Activated CD8-positive, alpha-beta memory T cell treated with anti-CD3 and anti-CD28 coated beads for 36 hours (primary cell): ENCODE results near the gene KLHL15. TPM values are rescaled to one million over a fixed set of nuclear protein-coding genes. Genes with fewer than 3 reads are reported as not detected.
"Not testable (repeated sequence)": the region's sequence is repeated elsewhere in the genome, so short reads cannot be mapped to it uniquely, and the experiment has no call there.

Experiments used
- CTCF ChIA-PET: fragments of 350-600 bp; sonication (Branson Sonifier 250); formaldehyde crosslinking; loops from one replicate; lab custom pipeline; 2021; ENCODE audit warnings: antibody characterized with exemption; lab: Charles Lee
- POLR2A ChIA-PET: fragments of 350-600 bp; sonication (Branson Sonifier 250); formaldehyde crosslinking; loops from one replicate; lab custom pipeline; 2021; ENCODE audit warnings: antibody characterized with exemption; lab: Charles Lee
- total RNA-seq, 2 experiments: library from RNA; stranded (reverse); gene quantifications; one replicate each; pipeline ENCODE4 v1.2.3, GENCODE V29; 2021

Gene KLHL15
- total RNA-seq, 2 experiments from 2014 or later: 8.4 to 8.9 TPM

DNA sequence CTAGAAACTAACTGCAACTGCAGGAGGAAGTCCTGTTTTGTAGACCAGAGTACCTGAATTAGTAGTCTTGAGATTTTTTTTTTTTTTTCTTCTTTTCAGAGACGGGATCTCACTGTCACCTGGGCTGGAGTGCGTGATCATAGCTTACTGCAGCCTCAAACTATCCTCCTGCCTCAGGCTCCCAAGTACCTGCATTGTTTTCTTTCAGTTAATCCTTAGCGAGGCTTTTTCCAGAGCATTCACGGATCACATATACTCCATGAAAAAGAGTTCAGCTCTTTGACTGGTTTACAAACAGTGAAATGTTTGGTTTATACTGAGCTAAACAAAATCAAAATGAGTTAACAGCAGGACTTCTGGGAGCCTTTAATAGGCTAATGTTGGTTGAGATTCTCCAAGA is 45.8 kb downstream of the KLHL15 start:
- CTCF ChIA-PET: no interaction called here
- POLR2A ChIA-PET: interaction anchor here (0.5 kb wide), 1 partner anchor 25 kb away, joined by 5 read pairs; no protein-coding TSS in a partner anchor

DNA sequence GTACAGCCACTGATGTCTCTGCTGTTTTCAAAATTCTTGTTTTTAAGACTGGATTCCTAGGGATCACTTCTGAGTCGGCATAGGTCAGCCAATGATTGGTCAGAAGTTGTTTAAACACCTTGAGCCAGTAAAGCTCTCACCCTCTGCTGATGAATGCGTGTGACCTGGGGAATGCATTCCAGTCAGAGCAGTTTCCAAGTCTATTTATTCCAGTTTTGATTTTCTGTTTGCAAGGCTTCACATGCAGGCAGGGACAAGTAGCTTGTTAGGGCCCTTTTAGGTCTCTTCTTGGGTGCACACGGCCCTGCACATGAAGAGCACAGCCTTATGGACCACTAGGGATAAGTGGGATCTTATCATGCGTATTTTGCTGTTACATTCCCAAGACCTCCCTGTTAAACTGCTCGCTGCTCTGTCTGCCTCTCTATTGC is 47.0 kb downstream of the KLHL15 start:
- CTCF ChIA-PET: no interaction called here

DNA sequence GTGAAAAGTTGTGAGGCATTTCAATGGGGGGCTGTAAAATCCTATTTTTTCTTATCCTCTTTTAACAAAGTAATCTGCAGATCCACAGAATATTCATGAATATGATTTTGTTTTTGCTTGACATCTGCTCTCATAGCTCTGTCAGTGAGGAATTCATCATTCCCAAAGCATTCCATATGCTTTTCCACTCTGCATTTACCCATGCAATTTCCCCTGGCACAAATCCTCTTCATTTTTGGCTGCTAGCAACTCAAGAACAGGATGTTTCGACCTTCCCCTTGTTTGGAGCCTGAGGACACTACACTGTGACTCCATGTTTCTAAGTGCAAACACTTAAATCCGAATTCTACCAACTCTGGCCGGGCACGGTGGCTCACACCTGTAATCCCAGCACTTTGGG is 48.5 kb downstream of the KLHL15 start:
- ChIA-PET POLR2A (no interaction called here), CTCF (no interaction called here)

More for the DNA sequence above, 47.0 kb downstream of the KLHL15 start:
- POLR2A ChIA-PET: no interaction called here

DNA sequence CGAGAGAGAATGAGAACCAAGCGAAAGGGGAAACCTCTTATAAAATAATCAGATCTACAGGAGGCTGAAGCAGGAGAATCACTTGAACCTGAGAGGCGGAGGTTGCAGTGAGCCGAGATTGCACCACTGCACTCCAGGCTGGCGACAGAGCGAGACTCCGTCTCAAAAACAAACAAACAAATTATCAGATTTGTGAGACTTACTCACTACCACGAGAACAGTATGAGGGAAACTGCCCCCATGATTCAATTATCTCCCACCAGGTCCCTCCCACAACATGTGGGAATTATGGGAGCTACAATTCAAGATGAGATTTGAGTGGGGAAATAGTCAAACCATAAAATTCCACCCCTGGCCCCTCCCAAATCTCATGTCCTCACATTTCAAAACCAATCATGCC is 61.4 kb downstream of the KLHL15 start:
- POLR2A ChIA-PET, CTCF ChIA-PET: not testable (repeated sequence)

- POLR2A ChIA-PET: no interaction called here
- CTCF ChIA-PET: no interaction called here
Observed at GRCh38 chrX:23964191-23964590, 62.8 kb downstream of the KLHL15 start.

DNA sequence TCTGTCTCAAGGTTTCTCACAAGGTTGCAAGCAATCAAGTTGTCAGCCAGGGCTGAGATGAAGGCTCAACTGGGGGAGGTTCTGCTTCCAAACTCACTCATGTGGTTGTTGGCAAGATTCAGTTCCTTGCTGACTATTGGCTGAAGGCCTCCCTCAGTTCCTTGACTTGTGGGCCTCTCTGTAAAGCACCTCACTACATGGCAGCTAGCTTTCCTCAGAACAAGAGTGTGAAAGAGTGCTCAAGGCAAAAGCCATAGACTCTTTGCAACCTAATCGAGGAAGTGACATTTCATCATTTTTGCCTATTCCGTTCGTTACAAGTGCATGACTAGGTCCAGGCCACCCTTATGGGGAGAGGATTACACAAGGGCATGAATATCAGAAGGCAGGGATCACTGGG is 67.2 kb downstream of the KLHL15 start:
- POLR2A ChIA-PET: no interaction called here
- CTCF ChIA-PET: interaction anchor here (0.7 kb wide), 1 partner anchor 523 kb away, joined by 3 read pairs; no protein-coding TSS in a partner anchor

GRCh38 chrX:23954396-23954795 is 72.6 kb downstream of the KLHL15 start:
- CTCF ChIA-PET: no interaction called here
- POLR2A ChIA-PET: no interaction called here

DNA sequence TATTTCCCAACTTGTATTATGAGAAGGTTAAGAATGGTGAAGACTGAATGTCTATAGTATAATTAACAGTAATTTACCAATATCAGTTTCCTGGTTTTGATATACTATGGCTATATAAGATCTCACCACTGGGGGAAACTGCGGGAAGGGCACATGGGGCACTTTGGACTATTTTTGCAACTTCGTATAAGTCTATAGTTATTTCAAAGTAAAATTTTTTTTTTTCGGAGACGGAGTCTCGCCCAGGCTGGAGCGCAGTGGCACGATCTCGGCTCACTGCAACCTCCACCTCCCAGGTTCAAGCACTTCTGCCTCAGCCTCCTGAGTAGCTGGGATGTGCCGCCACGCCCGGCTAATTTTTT is 73.1 kb downstream of the KLHL15 start:
- ChIA-PET CTCF (no interaction called here), POLR2A (interaction anchor here (0.6 kb wide), 1 partner anchor 787 kb away, joined by 3 read pairs; no protein-coding TSS in a partner anchor)

DNA sequence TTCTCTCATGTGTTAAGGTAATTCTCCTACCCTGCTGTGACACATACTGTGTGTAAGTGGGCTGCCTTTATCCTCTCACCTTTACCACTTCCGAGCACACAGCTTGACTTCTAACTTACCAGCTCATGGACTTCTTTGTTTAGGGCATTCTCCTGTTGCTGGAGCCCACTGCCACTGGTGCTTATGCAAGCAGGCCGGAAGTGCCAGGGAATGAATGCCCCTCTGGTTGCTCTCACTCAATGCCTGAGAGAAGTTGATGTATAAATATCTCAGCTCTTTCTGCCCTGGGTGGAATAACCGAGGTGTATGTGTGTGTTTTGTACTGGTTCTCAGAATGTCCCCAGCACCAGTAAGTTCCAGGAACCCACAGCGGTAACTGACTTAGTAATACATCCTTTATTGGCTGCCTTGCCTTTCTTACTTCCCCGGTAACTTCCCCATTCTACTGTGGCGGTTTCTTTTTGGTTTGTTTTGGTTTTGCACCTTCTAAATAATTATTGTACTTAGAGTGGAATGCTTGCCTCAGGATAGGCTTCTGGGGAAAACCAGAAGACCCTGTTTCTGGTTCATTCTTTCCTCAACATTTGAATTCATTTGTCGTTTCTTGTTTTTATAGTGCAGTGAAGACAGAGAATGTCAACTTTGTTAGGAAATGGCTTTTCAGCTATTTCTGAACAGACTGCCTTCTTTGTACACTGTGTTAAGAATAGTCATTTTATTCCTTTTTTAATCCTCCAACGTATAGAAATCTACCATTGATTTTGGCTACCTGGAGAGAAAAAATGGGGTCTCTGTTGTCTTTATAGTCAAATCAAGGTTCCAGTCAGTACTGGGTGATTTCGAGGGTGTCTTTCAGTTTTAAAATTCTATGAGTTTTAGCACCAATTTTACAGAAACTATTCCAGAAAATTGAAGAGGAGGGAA is 73.7 kb downstream of the KLHL15 start:
- ChIA-PET CTCF (interaction anchor here (0.7 to 1.2 kb wide), 3 partner anchors 45 to 61 kb away, joined by 3 read pairs; partner anchors contain the start of genes APOO and CXorf58), POLR2A (interaction anchor here (0.5 to 0.6 kb wide), 4 partner anchors 10 to 880 kb away, joined by 3 to 8 read pairs (median 4); no protein-coding TSS in a partner anchor)

DNA sequence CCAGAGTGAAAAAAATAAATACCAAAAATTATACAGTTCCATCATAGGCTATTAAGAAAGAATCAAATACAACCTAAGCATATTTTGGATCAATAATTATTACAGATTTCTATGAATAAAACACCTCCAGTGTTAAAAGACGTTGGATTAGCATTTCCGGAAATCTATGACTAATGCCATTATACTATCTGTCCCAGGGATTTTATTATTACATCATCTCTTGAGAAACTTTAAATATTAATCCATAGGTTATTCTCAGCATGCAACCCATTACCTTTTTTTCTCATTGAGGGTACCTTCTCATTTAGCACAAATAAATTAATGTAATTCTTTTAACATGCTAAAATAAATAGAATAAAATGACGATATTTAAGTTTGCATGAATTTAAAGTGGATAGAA is 74.6 kb downstream of the KLHL15 start:
- POLR2A ChIA-PET: no interaction called here
- CTCF ChIA-PET: interaction anchor here (1.1 to 1.2 kb wide), 2 partner anchors 44 to 62 kb away, joined by 3 read pairs; partner anchors contain the start of genes APOO and CXorf58

- ChIA-PET POLR2A (no interaction called here), CTCF (no interaction called here)
Observed at GRCh38 chrX:23945206-23945605, 81.8 kb downstream of the KLHL15 start.

GRCh38 chrX:23944234-23944633 is 82.8 kb downstream of the KLHL15 start:
- CTCF ChIA-PET: no interaction called here

GRCh38 chrX:23939203-23939602 is 87.8 kb downstream of the KLHL15 start:
- ChIA-PET POLR2A (no interaction called here), CTCF (no interaction called here)

More at GRCh38 chrX:23944234-23944633, 82.8 kb downstream of the KLHL15 start:
- POLR2A ChIA-PET: interaction anchor here (0.6 kb wide), 1 partner anchor 17 kb away, joined by 3 read pairs; no protein-coding TSS in a partner anchor

- CTCF ChIA-PET: no interaction called here
- POLR2A ChIA-PET: no interaction called here
Observed at GRCh38 chrX:23938690-23939089, 88.3 kb downstream of the KLHL15 start.

DNA sequence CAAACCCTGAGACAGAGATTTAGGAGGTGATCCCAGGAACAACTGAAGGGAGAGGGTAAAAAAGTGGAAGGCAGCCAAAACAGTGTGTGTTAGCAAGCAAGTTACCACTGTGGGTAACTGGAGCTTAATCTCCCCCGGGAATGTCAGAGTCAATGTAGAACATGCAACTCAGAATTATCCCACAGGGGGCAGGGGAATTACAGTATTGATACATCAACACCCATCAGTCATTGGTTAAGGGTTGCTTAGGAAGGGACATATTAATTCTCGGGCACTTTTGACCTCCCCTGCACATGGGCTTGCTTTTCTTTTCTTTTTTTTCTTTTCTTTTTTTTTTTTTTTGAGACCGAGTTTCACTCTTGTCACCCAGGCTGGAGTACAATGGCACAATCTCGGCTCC is 89.9 kb downstream of the KLHL15 start:
- ChIA-PET POLR2A (no interaction called here), CTCF (no interaction called here)

DNA sequence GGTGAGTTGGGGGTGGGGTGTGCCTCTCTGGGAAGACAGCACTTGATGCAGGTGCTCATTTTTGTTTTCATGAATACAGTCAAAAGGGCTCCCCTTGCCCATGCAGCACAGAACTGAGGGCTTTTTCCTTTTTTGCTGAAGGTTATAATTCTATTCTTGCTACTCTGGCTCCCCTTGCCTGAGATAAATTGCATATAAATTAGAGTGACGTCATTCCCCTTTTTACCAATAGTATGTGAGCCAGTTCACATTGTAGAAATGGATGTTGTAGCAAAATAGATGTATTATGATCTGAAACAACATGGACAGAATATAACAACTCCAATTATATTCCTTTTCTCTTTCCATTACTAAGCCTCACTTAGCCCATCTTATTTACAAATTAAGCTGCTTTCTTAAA is 90.8 kb downstream of the KLHL15 start:
- CTCF ChIA-PET: no interaction called here

DNA sequence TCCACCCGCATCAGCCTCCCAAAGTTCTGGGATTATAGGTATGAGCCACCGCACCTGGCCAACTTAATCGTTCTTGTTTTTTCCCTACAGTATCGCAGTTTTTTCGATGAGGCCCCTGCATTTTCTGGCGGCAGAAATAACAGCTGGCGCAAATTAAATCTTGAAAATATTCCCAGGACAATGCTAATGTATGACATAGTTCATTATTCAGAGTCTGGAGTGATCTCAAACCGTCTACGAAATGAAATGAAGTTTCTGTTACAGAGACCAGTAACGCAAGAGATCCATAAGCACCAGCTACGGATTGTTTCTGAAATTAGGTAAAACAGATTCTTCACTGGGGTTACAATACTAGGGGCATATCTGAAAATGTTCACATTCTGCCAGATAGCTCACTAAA is 91.9 kb downstream of the KLHL15 start:
- ChIA-PET CTCF (no interaction called here), POLR2A (no interaction called here)

More for the DNA sequence above, 90.8 kb downstream of the KLHL15 start:
- POLR2A ChIA-PET: no interaction called here
